HCT116 (cell line): ENCODE results near the gene ENOSF1. TPM values are rescaled to one million over a fixed set of nuclear protein-coding genes. Genes with fewer than 3 reads are reported as not detected.

Experiments
- ATAC-seq: fragments of 200-7000 bp; cut with Tn5 transposase; 2 replicates; pipeline ENCODE4 v1.9.1; 2020; ENCODE audit warnings: mild to moderate bottlenecking, moderate library complexity
- BruUV-seq: library from RNA; stranded (reverse); fragments of 400-500 nt; replicated peaks from 2 replicates; lab custom pipeline; 2021; lab: Mats Ljungman, UMichigan
- CTCF ChIA-PET: fragments of 300-600 bp; sonication (Branson Sonifier 250); formaldehyde crosslinking; loops from one replicate; lab custom pipeline; 2021; ENCODE audit warnings: antibody characterized with exemption; lab: Charles Lee
- POLR2A ChIA-PET: fragments of 300-600, 350-600 bp; sonication (Branson Sonifier 250); formaldehyde crosslinking; loops from one replicate; lab custom pipeline; 2021; ENCODE audit warnings: antibody characterized with exemption; lab: Charles Lee
- RAD21 ChIA-PET, 2 experiments: fragments of 300-600 bp; sonication (Branson Sonifier 250); formaldehyde crosslinking; loops; one replicate each; lab custom pipeline; 2023; ENCODE audit warnings: low total read pairs in 2 of 2; ENCODE audit not compliant: uncharacterized antibody in 2 of 2, unreplicated experiment in 2 of 2, low non-redundant PET in 1 of 2; lab: Charles Lee
- DNase-seq: peaks from one replicate; pipeline ENCODE4 v3.0.0-alpha.2; 2010; ENCODE audit warnings: low read depth, low spot score
- H2AFZ ChIP-seq: fragments of 200-600 bp; shearing (Covaris generic), sonication (generic); 2 replicates; pipeline ENCODE4 v1.6.1; 2017; ENCODE audit warnings: low read depth, mixed run types, mixed read lengths, antibody characterized with exemption, low read length; ENCODE audit not compliant: poor library complexity, severe bottlenecking
- H3K27ac ChIP-seq: 2 replicates; pipeline ENCODE4 v1.5.1; 2012; ENCODE audit warnings: low read depth, low read length
- H3K27me3 ChIP-seq: fragments of 200-600 bp; sonication (generic); 2 replicates; pipeline ENCODE4 v1.6.1; 2016; ENCODE audit warnings: mixed run types, low read length, mixed read lengths; ENCODE audit not compliant: insufficient read depth
- H3K36me3 ChIP-seq, 2 experiments: fragments of 200-500 bp in 1 of 2; fragments of 200-600 bp in 1 of 2; sonication (Bioruptor generic) in 1 of 2; sonication (generic) in 1 of 2; 2 replicates each; pipeline versions ENCODE4 v1.5.1 to v1.6.1; 2014 to 2016; ENCODE audit warnings: low read length in 2 of 2, inconsistent platforms in 1 of 2, mixed read lengths in 1 of 2, mixed run types in 1 of 2; ENCODE audit not compliant: insufficient read depth in 2 of 2, control insufficient read depth in 1 of 2
- H3K4me1 ChIP-seq, 2 experiments: fragments of 200-600 bp in 1 of 2; sonication (generic) in 1 of 2; 2 replicates each; pipeline versions ENCODE4 v1.5.1 to v1.6.1; 2012 to 2017; ENCODE audit warnings: low read length in 2 of 2, inconsistent platforms in 1 of 2, mild to moderate bottlenecking in 1 of 2, mixed read lengths in 1 of 2, mixed run types in 1 of 2, moderate library complexity in 1 of 2; ENCODE audit not compliant: insufficient read depth in 2 of 2, control insufficient read depth in 1 of 2
- H3K4me2 ChIP-seq: fragments of 200-600 bp; sonication (generic); 2 replicates; pipeline ENCODE4 v1.6.1; 2017; ENCODE audit warnings: mixed run types, low read length, mixed read lengths
- H3K4me3 ChIP-seq, 2 experiments: fragments of 200-600 bp in 1 of 2; sonication (generic) in 1 of 2; replicated peaks in 1 of 2; 2 replicates each; pipeline ENCODE4 v1.5.1; 2011 to 2016; ENCODE audit warnings: low read length in 2 of 2, control low read depth in 1 of 2, low read depth in 1 of 2, mild to moderate bottlenecking in 1 of 2, mixed read lengths in 1 of 2, mixed run types in 1 of 2
- H3K79me2 ChIP-seq: fragments of 200-600 bp; sonication (generic); 2 replicates; pipeline ENCODE4 v1.6.1; 2017; ENCODE audit warnings: mild to moderate bottlenecking, mixed run types, low read length, moderate library complexity, mixed read lengths; ENCODE audit not compliant: insufficient read depth
- H3K9ac ChIP-seq: fragments of 200-600 bp; sonication (generic); 2 replicates; pipeline ENCODE4 v1.6.1; 2016; ENCODE audit warnings: low read length, mixed read lengths
- H3K9me2 ChIP-seq: fragments of 200-600 bp; sonication (generic), shearing (Covaris generic); 2 replicates; pipeline ENCODE4 v1.6.1; 2017; ENCODE audit warnings: mixed run types, mild to moderate bottlenecking, moderate library complexity; ENCODE audit not compliant: insufficient read depth
- H3K9me3 ChIP-seq, 2 experiments: fragments of 200-500 bp in 1 of 2; fragments of 200-600 bp in 1 of 2; sonication (Bioruptor generic) in 1 of 2; sonication (generic) in 1 of 2; 2 replicates each; pipeline ENCODE4 v1.6.1; 2014 to 2017; ENCODE audit warnings: low read length in 2 of 2, mixed read lengths in 2 of 2, inconsistent platforms in 1 of 2, low read depth in 1 of 2, mild to moderate bottlenecking in 1 of 2, mixed run types in 1 of 2, moderate library complexity in 1 of 2; ENCODE audit not compliant: control insufficient read depth in 1 of 2, insufficient read depth in 1 of 2
- H4K20me1 ChIP-seq: fragments of 200-600 bp; sonication (generic), shearing (Covaris generic); 2 replicates; pipeline ENCODE4 v1.6.1; 2017; ENCODE audit warnings: mixed run types, mild to moderate bottlenecking, moderate library complexity; ENCODE audit not compliant: insufficient read depth
- ATF3 ChIP-seq: IDR thresholded peaks from 2 replicates; pipeline ENCODE4 v1.6.1; 2012
- CTCF ChIP-seq, 3 experiments: fragments of 200-600 bp in 1 of 3; sonication (generic) in 1 of 3; IDR thresholded peaks in 2 of 3; conservative IDR thresholded peaks in 1 of 3; 2 replicates each; pipeline ENCODE4 v1.5.1; 2012 to 2017; ENCODE audit warnings: low read depth in 2 of 3, low read length in 2 of 3, antibody characterized with exemption in 1 of 3, borderline replicate concordance in 1 of 3, control low read depth in 1 of 3, mild to moderate bottlenecking in 1 of 3, mixed read lengths in 1 of 3, mixed run types in 1 of 3, moderate library complexity in 1 of 3; ENCODE audit not compliant: insufficient read depth in 1 of 3
- EGR1 ChIP-seq: IDR thresholded peaks from 2 replicates; pipeline ENCODE4 v1.6.1; 2012; ENCODE audit warnings: low read depth
- FOSL1 ChIP-seq: IDR thresholded peaks from 2 replicates; pipeline ENCODE4 v1.6.1; 2012; ENCODE audit warnings: low read depth
- JUND ChIP-seq: IDR thresholded peaks from 2 replicates; pipeline ENCODE4 v1.6.1; 2012
- POLR2A ChIP-seq: IDR thresholded peaks from 2 replicates; pipeline ENCODE4 v1.7.0; 2011; ENCODE audit warnings: borderline replicate concordance; ENCODE audit not compliant: insufficient read depth, insufficient read length; ENCODE audit errors: extremely low read depth
- POLR2AphosphoS5 ChIP-seq: IDR thresholded peaks from 2 replicates; pipeline ENCODE4 v1.6.1; 2011; ENCODE audit warnings: mild to moderate bottlenecking, low read depth, low read length, moderate library complexity
- REST ChIP-seq: IDR thresholded peaks from 2 replicates; pipeline ENCODE4 v1.6.1; 2012; ENCODE audit warnings: low read depth
- SP1 ChIP-seq: IDR thresholded peaks from 2 replicates; pipeline ENCODE4 v1.6.1; 2012; ENCODE audit warnings: low read depth
- SRF ChIP-seq: IDR thresholded peaks from 2 replicates; pipeline ENCODE4 v1.6.1; 2012; ENCODE audit warnings: low read depth
- TCF7L2 ChIP-seq: IDR thresholded peaks from 2 replicates; pipeline ENCODE4 v1.7.0; 2011; ENCODE audit warnings: borderline replicate concordance, inconsistent platforms; ENCODE audit not compliant: insufficient read depth, insufficient read length; ENCODE audit errors: extremely low read depth
- ZFX ChIP-seq: fragments of 450-650 bp; IDR thresholded peaks from 2 replicates; pipeline ENCODE4 v1.6.1; 2017
- ZNF274 ChIP-seq: fragments of 200-500 bp; sonication (Bioruptor generic); IDR thresholded peaks from 2 replicates; pipeline ENCODE4 v1.6.1; 2014; ENCODE audit warnings: mild to moderate bottlenecking, low read depth, low read length, inconsistent platforms
- intact Hi-C: fragments of 100-400 bp; cut with micrococcal nuclease; formaldehyde crosslinking; loops from 2 replicates; pipeline ENCODE4 v1.10.0; 2022
- total RNA-seq: library from RNA; stranded (reverse); gene quantifications from one replicate; pipeline ENCODE4 v1.2.1, GENCODE V29; 2021; ENCODE audit not compliant: unreplicated experiment

The ENOSF1 gene
- total RNA-seq, 1 experiment from 2014 or later: 90.0 TPM

- no peak for ATAC-seq
- no peaks in the 10 kb centered on the region for H3K79me2 ChIP-seq
- H4K20me1 ChIP-seq: no peaks in the 10 kb centered on the region
- POLR2A ChIA-PET: no interaction called here
- peaks cover 0 to 9% of the 10 kb centered on the region in 2 experiments; a peak in 1 of 4 replicates for H3K4me1 ChIP-seq
- H3K27ac ChIP-seq: no peak overlapping the region
- TF ChIP-seq ATF3 (no peak), POLR2A (no peak), EGR1 (no peak), ZNF274 (no peak), SRF (no peak), REST (no peak), FOSL1 (no peak), TCF7L2 (no peak), POLR2AphosphoS5 (no peak), SP1 (no peak), JUND (no peak), ZFX (no peak), CTCF (IDR thresholded peaks at IDR 0.05 in 2 of 3, conservative IDR thresholded peaks at IDR 0.05 in 1 of 3; ENCODE audit: borderline replicate concordance in 1 of 3, insufficient read depth in 1 of 3, low read depth in 2 of 3, low read length in 2 of 3) (no peak)
- no peak overlapping the region for H3K9ac ChIP-seq
- RAD21 ChIA-PET: no interaction called here
- intact Hi-C loops: no loop called here
- H3K9me3 ChIP-seq: no peaks in the 10 kb centered on the region
- no peaks in the 10 kb centered on the region for H3K36me3 ChIP-seq
- H3K9me2 ChIP-seq: no peaks in the 10 kb centered on the region
- no peak overlapping the region for H3K4me3 ChIP-seq
- no peak overlapping the region for H3K4me2 ChIP-seq
- no peak for DNase-seq
- BruUV-seq: no TSS peak
- no peak overlapping the region for H2AFZ ChIP-seq
- no peaks in the 10 kb centered on the region for H3K27me3 ChIP-seq
- CTCF ChIA-PET: interaction anchor here (6.0 to 6.4 kb wide), 2 partner anchors 204 to 212 kb away, joined by 72 to 112 read pairs; no protein-coding TSS in a partner anchor
Measured at GRCh38 chr18:627231-627630, 85.2 kb downstream of the ENOSF1 start.
